ENCODE data around the gene ALG3.

- no peak for TF ChIP-seq EP300 (IDR thresholded peaks at IDR 0.05)
- no peak for TF ChIP-seq CTCF (IDR thresholded peaks at IDR 0.05)
- TF ChIP-seq POLR2A (IDR thresholded peaks at IDR 0.05): no peak
- no peak for TF ChIP-seq POLR2AphosphoS5 (IDR thresholded peaks at IDR 0.05)
Measured at GRCh38 chr3:184258926-184259325, 10.2 kb upstream of the ALG3 start.

All from suprapubic skin (tissue), 4 donors.